ENCODE measurements around the gene CACNG4. TPM values are rescaled to one million over a fixed set of nuclear protein-coding genes. Genes with fewer than 3 reads are reported as not detected.

Gene CACNG4
- total RNA-seq, 1 experiment from 2014 or later, result 2.4 TPM

DNA sequence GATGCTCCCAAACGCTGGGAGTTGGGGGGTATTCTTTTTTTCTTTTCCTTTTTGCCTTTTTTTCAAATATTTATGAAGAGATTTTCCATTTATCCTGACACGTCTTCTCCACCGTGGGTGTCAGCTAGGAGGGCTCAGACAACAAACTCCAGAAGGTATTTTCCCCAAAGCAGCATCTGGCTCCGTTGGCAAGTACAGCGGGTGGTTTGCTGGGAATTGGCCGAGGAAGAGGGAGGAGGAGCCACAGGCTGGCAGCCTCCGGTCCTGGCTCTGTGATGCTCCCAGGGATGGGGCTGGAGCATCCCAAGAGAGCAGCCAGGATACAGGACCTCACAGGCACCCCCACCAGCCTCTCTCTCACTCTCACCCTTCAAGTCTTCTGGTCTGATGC, 10.9 kb upstream of the CACNG4 start:
- intact Hi-C loops (cut with micrococcal nuclease), result no loop called here
- POLR2A ChIA-PET (ENCODE audit: unreplicated experiment), result no interaction called here
- Histone ChIP-seq H3K4me1 (ENCODE audit: insufficient read depth, low read length) (peaks cover 58% of the 10 kb centered on the region), H3K9me3 (ENCODE audit: low read length) (no peaks in the 10 kb centered on the region), H3K27ac (ENCODE audit: low read length) (no peak overlapping the region), H3K27me3 (ENCODE audit: low read length) (no peaks in the 10 kb centered on the region), H3K9me2 (replicated peaks; ENCODE audit: low read length) (no peaks in the 10 kb centered on the region), H3F3A (ENCODE audit: low read length, unreplicated experiment) (peaks cover 11% of the 10 kb centered on the region), H3K4me2 (ENCODE audit: low read length) (no peak overlapping the region), H3K9ac (ENCODE audit: low read length) (no peak overlapping the region), H3K36me3 (ENCODE audit: low read depth, low read length) (no peaks in the 10 kb centered on the region), H3K79me2 (ENCODE audit: low read length) (no peaks in the 10 kb centered on the region), H3K4me3 (ENCODE audit: low read length) (no peak overlapping the region), H2AFZ (ENCODE audit: low read length) (no peak overlapping the region), H4K20me1 (ENCODE audit: low read length) (no peaks in the 10 kb centered on the region)
- CTCF ChIA-PET, result no interaction called here
- BruUV-seq (replicated peaks), result no TSS peak
- DNase-seq (no peak), ATAC-seq (no peak)
- TF ChIP-seq EZH2phosphoT487 (IDR thresholded peaks at IDR 0.05; ENCODE audit: borderline replicate concordance, low read length) (no peak), EZH2 (IDR thresholded peaks at IDR 0.05; ENCODE audit: low read length, unreplicated experiment) (no peak)
- TF ChIP-seq, protein P1, sequence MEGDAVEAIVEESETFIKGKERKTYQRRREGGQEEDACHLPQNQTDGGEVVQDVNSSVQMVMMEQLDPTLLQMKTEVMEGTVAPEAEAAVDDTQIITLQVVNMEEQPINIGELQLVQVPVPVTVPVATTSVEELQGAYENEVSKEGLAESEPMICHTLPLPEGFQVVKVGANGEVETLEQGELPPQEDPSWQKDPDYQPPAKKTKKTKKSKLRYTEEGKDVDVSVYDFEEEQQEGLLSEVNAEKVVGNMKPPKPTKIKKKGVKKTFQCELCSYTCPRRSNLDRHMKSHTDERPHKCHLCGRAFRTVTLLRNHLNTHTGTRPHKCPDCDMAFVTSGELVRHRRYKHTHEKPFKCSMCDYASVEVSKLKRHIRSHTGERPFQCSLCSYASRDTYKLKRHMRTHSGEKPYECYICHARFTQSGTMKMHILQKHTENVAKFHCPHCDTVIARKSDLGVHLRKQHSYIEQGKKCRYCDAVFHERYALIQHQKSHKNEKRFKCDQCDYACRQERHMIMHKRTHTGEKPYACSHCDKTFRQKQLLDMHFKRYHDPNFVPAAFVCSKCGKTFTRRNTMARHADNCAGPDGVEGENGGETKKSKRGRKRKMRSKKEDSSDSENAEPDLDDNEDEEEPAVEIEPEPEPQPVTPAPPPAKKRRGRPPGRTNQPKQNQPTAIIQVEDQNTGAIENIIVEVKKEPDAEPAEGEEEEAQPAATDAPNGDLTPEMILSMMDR (conservative IDR thresholded peaks at IDR 0.05; ENCODE audit: low read depth, low read length), result no peak

DNA sequence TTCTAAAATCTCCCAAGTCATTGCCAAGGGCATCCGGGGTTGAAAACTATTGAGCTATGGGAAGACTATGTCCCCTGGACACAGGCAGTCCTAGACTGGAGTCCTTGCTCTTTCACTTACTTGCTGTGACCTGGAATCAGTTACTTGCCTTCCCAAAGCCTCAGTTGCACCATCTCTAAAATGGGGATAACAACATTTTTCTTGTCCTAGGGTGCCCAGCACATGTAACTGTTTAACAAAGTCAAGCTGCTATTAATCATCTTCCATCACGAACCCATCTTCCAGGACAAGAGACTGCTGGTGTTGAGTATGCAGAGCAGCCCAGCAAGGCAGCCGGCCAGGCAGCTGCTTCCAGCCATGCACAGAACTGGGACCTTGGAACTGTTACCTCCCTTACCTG, 9.9 kb upstream of the CACNG4 start:
- H3K36me3 ChIP-seq (ENCODE audit: low read depth, low read length), result no peaks in the 10 kb centered on the region
- peaks cover 11% of the 10 kb centered on the region for H3F3A ChIP-seq (ENCODE audit: low read length, unreplicated experiment)
- peaks cover 52% of the 10 kb centered on the region for H3K4me1 ChIP-seq (ENCODE audit: insufficient read depth, low read length)
- no peaks in the 10 kb centered on the region for H3K9me2 ChIP-seq (replicated peaks; ENCODE audit: low read length)
- no peaks in the 10 kb centered on the region for H3K27me3 ChIP-seq (ENCODE audit: low read length)
- H3K4me3 ChIP-seq (ENCODE audit: low read length), result no peak overlapping the region
- intact Hi-C loops (cut with micrococcal nuclease), result no loop called here
- H4K20me1 ChIP-seq (ENCODE audit: low read length), result no peaks in the 10 kb centered on the region
- no peaks in the 10 kb centered on the region for H3K79me2 ChIP-seq (ENCODE audit: low read length)
- BruUV-seq (replicated peaks), result no TSS peak
- H3K27ac ChIP-seq (ENCODE audit: low read length), result no peak overlapping the region
- no peak overlapping the region for H2AFZ ChIP-seq (ENCODE audit: low read length)
- no peaks in the 10 kb centered on the region for H3K9me3 ChIP-seq (ENCODE audit: low read length)
- ATAC-seq (no peak), DNase-seq (no peak)
- no peak for TF ChIP-seq EZH2phosphoT487 (IDR thresholded peaks at IDR 0.05; ENCODE audit: borderline replicate concordance, low read length)
- TF ChIP-seq EZH2 (IDR thresholded peaks at IDR 0.05; ENCODE audit: low read length, unreplicated experiment), result no peak
- TF ChIP-seq, protein P1 (conservative IDR thresholded peaks at IDR 0.05; ENCODE audit: low read depth, low read length), result no peak
- no peak overlapping the region for H3K4me2 ChIP-seq (ENCODE audit: low read length)
- CTCF ChIA-PET, result no interaction called here
- POLR2A ChIA-PET (ENCODE audit: unreplicated experiment), result no interaction called here
- H3K9ac ChIP-seq (ENCODE audit: low read length), result no peak overlapping the region

DNA sequence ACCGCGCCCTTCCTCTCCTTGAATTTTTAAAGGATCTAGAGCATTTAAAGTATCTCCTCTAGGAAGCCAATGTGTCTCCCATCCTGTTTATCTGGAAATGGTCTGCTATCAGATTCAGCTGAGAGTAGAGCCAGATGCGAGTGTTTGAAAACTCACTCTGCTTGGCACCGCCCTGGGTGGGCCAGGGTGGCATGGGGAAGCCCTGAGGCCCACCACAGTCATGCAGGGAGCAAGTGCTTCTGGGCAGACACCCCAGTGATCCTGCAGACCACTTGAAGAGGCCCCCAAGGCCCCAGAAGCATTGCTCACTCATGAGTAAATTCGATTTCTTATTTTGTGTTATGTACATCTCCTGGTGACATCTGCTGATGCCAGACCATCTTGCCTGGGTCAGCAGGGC, 8.7 kb upstream of the CACNG4 start:
- intact Hi-C loops (cut with micrococcal nuclease), result no loop called here
- H3F3A ChIP-seq (ENCODE audit: low read length, unreplicated experiment), result peaks cover 5% of the 10 kb centered on the region
- no peaks in the 10 kb centered on the region for H4K20me1 ChIP-seq (ENCODE audit: low read length)
- no peak overlapping the region for H3K4me2 ChIP-seq (ENCODE audit: low read length)
- H3K4me1 ChIP-seq (ENCODE audit: insufficient read depth, low read length), result peaks cover 40% of the 10 kb centered on the region
- no peak overlapping the region for H3K9ac ChIP-seq (ENCODE audit: low read length)
- DNase-seq (no peak), ATAC-seq (no peak)
- H3K27ac ChIP-seq (ENCODE audit: low read length), result no peak overlapping the region
- ChIA-PET POLR2A (ENCODE audit: unreplicated experiment) (no interaction called here), CTCF (no interaction called here)
- H3K27me3 ChIP-seq (ENCODE audit: low read length), result no peaks in the 10 kb centered on the region
- H2AFZ ChIP-seq (ENCODE audit: low read length), result no peak overlapping the region
- TF ChIP-seq EZH2phosphoT487 (IDR thresholded peaks at IDR 0.05; ENCODE audit: borderline replicate concordance, low read length) (no peak), EZH2 (IDR thresholded peaks at IDR 0.05; ENCODE audit: low read length, unreplicated experiment) (no peak)
- TF ChIP-seq, protein P1 (conservative IDR thresholded peaks at IDR 0.05; ENCODE audit: low read depth, low read length), result no peak
- no peaks in the 10 kb centered on the region for H3K36me3 ChIP-seq (ENCODE audit: low read depth, low read length)
- H3K4me3 ChIP-seq (ENCODE audit: low read length), result no peak overlapping the region
- H3K9me2 ChIP-seq (replicated peaks; ENCODE audit: low read length), result no peaks in the 10 kb centered on the region
- H3K79me2 ChIP-seq (ENCODE audit: low read length), result no peaks in the 10 kb centered on the region
- BruUV-seq (replicated peaks), result no TSS peak
- no peaks in the 10 kb centered on the region for H3K9me3 ChIP-seq (ENCODE audit: low read length)
